Amygdala (tissue), 56 donors: ENCODE results near the gene ZNF770.
A peak's percentile ranks its signal among the peaks of the same experiment; 100 is the strongest.
"Not testable (repeated sequence)": the region's sequence is repeated elsewhere in the genome, so short reads cannot be mapped to it uniquely, and the experiment has no call there.

Source experiments
- DNase-seq, 56 donors: peaks; one replicate each; lab custom pipeline; 2025; lab: John Stamatoyannopoulos, UW

Gene ZNF770

DNA sequence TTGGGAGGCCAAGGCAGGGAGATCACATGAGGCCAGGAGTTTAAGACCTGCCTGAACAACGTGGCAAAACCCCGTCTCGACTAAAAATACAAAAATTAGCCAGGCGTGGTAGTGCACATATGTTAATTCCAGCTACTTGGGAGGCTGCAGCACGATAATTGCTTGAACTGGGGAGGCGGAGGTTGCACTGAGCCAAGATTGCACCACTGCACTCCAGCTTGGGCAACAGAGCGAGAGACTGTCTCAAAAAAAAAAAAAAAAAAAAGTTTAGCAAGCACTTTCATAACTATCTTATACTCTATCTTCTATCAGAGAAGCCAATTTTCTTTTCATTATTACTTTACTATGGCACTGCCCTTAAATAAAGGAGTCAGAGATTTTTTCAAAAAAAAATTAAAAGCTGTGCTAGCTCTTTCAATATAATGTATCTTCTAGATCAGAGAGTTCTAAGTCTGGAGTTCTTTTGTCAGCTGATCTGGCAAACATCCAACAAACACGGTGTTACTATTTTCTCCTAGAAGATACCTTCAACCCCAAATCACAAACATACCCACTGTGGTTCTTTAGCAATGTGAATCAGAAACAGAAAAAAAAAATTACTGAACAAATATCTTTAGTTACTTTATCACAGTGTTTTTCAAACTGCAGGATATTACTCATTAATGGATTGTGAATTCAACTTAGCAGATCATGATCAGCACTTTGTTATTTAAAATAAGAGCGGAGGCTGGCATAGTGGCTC is 3.0 kb downstream of the ZNF770 start:
- DNase-seq, result no peak

DNA sequence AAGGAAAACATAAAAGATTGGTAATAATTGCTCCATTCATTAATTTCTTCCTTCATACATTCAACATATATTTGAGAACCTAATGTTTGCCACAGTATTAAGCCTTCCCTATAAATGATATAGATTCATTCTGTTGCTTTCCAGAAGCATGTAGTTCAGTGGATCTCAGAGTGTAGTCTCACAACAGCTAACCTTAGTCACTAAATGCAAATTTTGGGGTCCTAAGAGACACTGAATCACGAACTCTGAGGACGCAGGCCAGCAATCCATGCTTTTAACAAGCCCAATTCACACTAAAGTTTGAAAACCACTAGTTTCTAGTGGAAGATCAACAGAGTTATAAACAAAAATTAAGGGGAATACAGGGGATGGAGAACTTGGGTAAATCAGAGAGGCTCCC is 11.3 kb downstream of the ZNF770 start:
- no peak for DNase-seq

DNA sequence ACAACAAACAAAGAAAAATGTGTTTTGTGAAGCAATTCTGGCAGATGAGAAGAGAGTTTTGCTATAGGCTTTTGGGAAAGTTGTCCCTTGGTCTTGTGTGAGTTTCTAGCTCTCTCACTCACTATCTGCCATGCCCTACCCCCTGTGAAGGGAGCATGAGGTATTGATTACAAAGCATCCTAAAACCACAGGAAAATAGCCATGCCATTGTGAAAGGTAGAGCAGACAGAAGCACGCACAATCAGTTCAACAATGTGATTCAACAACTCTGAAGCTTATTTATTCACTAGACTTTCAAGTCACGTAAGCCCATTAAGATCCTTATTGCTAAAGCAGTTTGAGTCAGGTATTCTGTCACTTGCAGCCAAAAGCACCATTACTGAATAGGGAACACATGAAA is 12.0 kb downstream of the ZNF770 start:
- no peak for DNase-seq

DNA sequence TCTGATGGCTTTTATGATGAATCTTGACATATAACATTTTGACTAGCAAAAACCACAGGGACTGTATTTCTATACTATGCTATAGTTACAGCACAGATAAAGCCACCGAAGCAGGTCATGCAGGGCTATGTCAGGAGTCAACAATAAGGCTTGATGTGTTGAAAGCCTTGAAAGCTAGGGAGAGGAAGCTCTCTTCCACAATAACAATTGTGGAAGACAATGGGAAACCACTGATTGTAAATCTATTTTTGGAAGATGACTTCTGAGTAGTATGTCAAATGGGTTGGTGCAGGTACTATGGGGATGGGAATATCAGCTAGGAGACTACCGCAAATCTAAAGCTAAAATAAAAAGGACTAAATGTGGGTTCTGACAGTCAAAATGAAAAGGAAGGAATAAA is 14.6 kb downstream of the ZNF770 start:
- no peak for DNase-seq

DNA sequence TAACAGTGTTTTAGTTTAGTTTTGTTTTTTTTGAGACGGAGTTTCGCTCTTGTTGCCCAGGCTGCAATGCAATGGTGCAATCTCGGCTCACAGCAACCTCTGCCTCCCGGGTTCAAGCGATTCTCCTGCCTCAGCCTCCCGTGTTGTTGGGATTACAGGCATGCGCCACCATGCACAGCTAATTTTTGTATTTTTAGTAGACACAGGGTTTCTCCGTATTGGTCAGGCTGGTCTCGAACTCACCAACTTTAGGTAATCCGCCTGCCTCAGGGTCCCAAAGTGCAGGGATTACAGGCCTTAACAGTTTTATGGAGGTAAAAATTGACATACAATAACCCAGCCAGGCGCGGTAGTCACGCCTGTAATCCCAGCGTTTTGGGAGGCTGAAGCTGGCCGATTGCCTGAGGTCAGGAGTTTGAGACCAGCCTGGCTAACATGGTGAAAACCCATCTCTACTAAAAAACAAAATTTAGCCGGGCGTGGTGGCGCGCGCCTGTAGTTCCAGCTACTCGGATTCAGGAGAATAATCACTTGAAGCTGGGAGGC is 17.9 kb downstream of the ZNF770 start:
- DNase-seq, result not testable (repeated sequence)

DNA sequence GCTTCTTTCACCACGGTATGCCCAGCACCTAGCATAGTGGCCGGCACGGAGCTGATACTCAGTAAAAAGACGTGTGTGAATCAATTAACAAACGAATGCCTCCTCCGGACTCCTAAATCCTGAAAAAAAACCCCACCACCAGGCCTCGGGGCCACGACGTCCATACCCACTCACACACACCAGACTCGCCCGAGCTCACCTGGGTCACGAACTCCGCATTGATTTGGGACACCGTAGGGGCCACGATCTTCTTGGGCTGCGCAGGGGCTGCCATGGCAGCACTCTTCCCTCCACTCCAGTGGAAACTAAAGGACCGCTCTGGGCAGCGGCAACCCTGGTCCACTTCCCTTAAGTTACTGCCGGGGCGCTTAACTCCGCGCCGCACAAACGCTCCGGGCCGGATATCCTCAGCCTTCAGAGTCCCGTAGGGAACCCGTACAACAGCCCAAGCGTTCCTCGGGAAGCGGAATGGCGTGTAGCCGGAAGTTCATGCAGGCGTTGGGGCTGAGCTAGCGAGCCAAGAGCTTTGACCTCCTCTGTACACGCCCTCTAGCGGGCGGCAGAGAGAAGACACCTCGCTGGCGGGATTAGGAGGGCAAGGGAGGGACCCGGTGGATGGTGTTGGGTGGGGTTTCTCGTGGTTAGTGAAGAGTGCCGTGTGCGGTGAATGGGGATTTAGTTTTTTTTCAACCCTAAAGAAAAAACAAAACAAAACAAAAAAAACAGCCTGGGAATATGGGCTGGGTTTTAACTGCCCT is 18.6 kb downstream of the ZNF770 start, which contains the start of gene AQR:
Gene AQR, minus strand, starts transcription at position 403 of the 758 bp plus-strand sequence. Its CDS starts 129 bp downstream, at position 274.
- DNase-seq, result peak; percentile 47 to 97 (median 92)

DNA sequence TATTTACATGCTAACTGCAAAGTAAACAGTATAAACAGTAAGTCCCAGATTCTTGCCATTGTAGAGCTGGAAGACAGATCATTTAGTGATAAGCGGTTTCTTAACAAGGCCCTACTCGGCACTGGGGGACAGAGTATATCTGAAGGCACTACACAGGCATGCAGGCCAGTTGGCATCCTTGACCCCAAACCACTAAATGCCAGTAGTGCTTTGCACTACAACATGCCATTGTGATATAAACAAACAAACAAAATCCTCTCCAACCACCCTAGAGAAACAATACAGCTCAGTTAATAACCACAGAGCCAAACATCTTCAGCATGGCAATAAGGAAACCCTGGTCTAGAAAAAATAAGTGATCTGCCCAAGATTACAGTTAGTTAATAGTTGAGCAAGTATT is 23.8 kb downstream of the ZNF770 start:
- DNase-seq, result no peak

DNA sequence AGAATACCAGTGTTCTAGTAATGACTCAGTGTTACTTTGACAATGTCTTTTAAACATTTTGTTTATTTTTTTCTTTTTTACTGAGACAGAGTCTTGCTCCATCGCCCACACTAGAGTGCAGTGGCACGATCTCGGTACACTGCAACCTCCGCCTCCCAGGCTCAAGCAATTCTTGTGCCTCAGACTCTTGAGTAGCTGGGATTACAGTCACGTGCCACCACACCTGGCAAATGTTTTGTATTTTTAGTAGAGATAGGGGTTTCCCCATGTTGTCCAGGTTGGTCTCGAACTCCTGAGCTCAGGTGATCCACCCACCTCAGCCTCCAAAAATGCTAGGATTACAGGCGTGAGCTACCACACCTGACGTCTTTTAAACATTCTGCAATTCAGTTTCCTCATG is 34.2 kb downstream of the ZNF770 start:
- no peak for DNase-seq

DNA sequence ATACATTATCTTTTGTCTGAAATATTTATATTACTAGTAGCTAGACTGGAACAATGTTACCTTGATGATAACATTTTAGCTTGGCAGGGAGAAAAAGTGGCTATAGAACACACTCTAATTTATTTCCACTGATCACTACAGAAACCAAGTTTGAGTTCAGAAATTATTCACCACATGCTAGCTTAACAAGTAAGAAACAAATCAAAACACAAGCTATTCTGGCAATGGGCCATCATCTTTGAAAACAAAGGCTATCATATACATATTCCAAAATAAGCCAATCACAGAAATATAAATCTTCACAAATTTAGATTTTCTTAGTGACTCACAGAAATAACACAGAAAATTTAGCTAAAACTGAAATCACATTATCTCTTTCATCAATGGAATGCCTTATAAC is 35.6 kb downstream of the ZNF770 start:
- no peak for DNase-seq

DNA sequence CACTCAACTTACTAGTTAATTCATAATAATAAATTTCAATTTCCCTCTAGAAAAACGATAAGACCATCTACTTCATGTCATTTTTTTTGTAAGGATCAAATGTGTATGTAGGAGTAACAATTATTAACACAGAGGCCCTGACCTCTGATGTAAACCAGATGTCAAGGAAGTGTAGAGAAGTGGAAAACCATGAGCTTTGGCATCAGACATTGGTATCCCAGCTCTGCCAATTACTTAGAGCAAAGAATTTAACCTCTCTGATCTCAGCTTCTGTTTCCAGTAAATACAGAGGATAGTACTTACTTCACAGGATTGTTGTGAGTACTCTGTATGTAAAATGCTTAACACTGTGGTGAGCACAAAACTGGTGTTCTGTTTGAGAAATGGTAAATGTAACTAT is 36.1 kb downstream of the ZNF770 start:
- DNase-seq, result no peak

DNA sequence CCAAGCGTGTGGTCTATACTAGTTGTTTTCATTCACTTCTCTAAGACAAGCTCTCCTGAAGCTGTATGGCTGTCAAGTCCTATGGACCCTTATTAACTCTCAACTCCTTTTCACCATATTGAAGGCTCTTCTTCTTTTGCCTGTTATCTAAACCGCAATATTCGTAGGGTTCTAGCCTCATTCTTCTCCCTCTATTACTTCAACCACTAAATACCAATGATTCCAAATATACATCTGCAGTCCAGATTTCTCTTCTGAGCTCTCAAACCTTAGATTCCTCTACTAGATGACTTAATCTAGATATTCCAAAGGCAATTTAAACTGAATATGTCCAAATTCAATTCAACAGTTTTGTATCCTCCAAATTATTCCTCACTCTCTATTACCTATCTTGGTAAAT is 43.2 kb downstream of the ZNF770 start:
- DNase-seq, result no peak

DNA sequence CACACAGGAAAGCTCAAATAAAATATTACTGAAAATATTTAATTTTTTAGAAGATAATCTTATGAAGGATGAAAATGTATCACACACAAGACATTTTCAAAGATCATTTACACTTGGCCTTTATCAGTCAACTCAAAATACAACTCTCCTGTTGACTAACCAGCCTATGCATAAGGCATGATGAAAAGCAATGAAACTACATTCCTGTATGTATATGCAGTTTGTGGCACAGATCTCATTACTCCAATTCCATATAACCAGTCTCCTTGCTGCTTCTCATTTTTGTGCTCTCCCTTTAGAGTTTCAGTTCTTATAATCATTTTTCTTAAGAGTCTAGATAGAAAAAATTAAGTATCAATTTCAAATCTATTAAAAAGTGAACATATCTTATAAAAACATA is 44.4 kb downstream of the ZNF770 start:
- no peak for DNase-seq

DNA sequence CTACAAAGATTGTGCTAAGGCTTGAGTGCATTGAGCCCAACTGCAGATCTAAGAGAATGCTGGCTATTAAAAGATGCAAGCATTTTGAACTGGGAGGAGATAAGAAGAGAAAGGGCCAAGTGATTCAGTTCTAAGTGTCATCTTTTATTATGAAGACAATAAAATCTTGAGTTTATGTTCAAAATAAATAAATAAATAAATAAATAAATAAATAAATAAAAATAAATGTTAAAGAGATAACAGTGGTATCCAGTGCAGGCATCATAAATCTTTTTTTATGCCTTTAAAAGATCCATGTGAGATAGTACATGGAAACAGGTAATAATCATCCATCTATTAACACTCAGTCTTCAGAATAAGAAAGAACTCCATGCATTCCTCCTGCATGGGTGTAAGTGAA is 44.8 kb downstream of the ZNF770 start:
- DNase-seq, result not testable (repeated sequence)

DNA sequence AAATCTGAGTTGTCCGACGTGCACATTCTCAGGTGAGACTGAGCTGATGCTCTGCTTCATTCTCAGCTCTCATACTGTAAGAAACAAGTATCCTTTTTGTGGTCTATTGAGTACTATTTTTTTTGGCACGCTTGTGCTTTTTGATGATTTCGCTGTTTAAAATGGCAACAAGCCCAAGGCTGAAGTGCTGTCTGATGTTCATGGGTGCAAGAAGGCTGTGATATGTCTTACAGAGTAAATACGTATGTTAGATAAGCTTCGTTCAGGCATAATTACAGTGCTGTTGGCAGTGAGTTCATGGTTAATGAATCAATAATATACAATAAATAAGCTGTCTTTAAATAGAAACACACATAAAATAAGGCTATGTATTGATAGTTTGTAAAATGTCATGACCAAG is 45.7 kb downstream of the ZNF770 start:
- DNase-seq, result no peak

DNA sequence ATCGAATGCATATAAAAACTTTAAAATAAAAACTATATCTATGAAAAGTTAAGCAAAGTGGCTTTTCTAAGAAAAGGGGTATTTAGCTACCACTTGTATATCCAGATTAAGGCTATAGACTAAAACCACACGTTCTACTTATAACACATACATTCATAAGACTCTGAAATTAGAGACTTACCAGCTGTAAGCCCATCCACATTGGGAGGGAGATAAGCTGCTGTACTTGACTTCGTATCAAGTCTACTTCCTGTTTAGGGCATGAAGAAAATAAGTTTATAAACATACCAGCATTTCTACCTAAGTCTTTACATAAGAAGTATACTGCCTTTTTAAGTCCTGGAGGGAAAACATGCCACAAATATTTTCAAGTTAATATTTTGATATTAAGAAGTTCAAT is 46.3 kb downstream of the ZNF770 start:
- DNase-seq, result no peak

DNA sequence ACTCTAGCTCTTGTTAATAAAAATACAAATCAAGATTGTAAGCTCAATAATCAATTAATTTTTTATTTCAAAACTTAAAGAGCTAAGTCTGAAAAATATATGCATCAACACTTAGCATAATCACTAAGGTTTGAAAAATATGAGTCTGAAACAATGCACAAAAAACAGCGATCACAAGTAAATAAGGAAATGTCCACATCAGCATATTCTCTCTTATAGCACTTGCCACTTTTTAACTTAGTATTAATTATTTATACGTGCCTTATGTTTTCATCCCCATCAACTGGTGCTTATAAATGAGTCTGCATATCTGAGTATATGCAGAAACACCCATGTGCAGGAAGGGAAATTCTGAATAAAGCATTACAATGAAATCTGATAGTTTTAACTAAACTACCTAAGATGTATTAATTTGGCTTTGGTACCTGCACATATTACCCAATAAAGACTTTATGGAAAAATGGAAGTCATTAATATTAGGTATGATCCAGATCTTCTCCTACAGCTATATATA is 46.8 kb downstream of the ZNF770 start:
- DNase-seq, result no peak

DNA sequence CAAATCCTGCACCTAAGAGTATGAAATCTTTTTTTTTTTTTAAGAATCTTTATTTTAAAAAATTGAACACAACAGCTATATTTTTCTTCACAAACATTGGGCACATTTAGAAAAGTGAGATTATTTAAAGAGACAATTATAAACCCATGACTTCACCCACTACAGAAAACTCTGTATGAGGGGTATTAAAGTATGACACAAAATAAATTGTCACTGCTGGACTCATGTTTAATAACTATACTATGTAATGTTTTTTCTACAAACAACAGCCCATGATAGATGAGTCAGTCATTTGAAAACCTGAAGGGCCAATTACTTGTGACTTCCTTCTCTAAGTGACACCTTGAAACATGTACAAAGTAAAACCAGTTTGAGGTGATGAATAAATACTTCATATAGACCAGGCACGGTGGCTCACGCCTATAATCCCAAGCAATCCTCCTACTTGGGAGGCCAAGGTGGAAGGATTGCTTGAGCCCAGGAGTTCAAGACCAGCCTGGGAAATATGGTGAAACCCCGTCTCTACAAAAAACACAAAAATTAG is 54.6 kb downstream of the ZNF770 start:
- DNase-seq, result no peak

DNA sequence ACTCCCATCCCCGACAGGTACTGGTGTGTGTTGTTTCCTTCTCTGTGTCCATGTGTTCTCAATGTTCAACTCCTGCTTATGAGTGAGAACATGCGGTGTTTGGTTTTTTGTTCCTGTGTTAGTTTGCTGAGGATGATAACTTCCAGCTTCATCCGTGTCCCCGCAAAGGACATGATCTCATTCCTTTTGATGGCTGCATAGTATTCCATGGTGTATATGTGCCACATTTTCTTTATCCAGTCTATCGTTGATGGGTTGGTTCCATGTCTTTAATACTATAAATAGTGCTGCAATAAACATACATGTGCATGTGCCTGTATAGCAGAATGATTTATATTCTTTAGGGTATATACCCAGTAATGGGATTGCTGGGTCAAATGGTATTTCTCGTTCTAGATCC is 59.7 kb downstream of the ZNF770 start:
- not testable (repeated sequence) for DNase-seq
